ENCODE data around the gene GREB1. TPM values are rescaled to one million over a fixed set of nuclear protein-coding genes. Genes with fewer than 3 reads are reported as not detected.

GREB1 gene
- total RNA-seq, 1 experiment from 2014 or later: 0.62 TPM

- no peak for ATAC-seq
These were observed 147.3 kb downstream of the GREB1 start for GRCh38 chr2:11680901-11681721.

DNA sequence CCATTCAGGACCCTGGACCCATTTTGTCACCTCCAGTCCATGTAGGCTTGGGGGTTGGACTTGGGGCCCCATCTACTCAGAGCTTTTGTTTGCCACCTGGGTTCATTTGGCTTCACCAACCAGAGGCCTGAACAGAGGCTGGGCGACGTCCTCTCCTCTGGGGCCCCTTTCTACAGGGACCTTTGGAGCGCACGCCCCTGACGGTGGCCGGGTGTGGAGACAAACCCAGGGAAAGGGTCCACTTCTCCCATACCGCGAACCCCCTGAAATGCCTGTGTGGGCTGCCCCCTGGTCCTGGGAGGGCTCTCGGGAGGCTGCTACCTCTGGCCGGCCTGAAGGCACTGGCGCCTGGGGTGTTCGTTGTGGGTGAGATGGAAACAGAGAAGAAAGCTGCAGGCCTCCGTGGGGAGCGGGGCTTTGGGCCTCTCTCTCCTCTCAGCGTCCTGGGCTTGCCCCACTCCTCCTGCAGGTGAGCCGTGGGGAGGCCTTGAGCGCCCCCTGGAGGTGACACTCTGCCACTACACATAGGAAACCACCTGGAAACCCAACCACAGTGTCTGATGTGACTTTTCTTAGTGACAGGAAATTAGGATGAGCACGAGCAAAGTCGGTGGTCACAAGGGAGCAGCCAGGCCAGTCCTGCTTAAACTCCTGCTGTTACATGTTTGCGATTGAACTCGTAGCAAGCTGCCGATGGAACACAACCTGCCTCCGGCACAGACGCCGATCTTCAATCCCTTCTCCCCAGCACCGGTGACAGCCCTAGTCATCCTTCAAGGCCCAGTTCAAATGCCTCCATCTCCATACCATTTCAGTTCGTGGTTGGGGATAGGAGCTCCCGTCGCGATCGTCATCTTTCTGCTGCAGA is 148.1 kb downstream of the GREB1 start:
- Histone ChIP-seq H3K27ac (ENCODE audit: low read length) (no peak overlapping the region), H3K36me3 (ENCODE audit: low read depth, low read length) (no peaks in the 10 kb centered on the region), H3K4me3 (ENCODE audit: low read length) (no peak overlapping the region), H3K9ac (ENCODE audit: low read length) (no peak overlapping the region), H3K4me2 (ENCODE audit: low read length) (no peak overlapping the region), H3K27me3 (ENCODE audit: low read length) (no peaks in the 10 kb centered on the region), H3K9me2 (replicated peaks; ENCODE audit: low read length) (no peaks in the 10 kb centered on the region), H3K79me2 (ENCODE audit: low read length) (no peaks in the 10 kb centered on the region), H3F3A (ENCODE audit: low read length, unreplicated experiment) (no peaks in the 10 kb centered on the region), H4K20me1 (ENCODE audit: low read length) (no peaks in the 10 kb centered on the region), H3K4me1 (ENCODE audit: insufficient read depth, low read length) (no peaks in the 10 kb centered on the region), H2AFZ (ENCODE audit: low read length) (no peak overlapping the region), H3K9me3 (ENCODE audit: low read length) (no peaks in the 10 kb centered on the region)
- BruUV-seq (replicated peaks): no TSS peak
- ChIA-PET POLR2A (ENCODE audit: unreplicated experiment) (interaction anchor here (0.6 kb wide), 1 partner anchor 125 kb away, joined by 3 read pairs; no protein-coding TSS in a partner anchor), CTCF (no interaction called here)
- intact Hi-C loops (cut with micrococcal nuclease): loop anchor here (1.0 to 2.0 kb wide), 2 partner anchors 97 to 204 kb away; no protein-coding TSS in a partner anchor
- TF ChIP-seq EZH2 (IDR thresholded peaks at IDR 0.05; ENCODE audit: low read length, unreplicated experiment): no peak
- TF ChIP-seq, protein P1, sequence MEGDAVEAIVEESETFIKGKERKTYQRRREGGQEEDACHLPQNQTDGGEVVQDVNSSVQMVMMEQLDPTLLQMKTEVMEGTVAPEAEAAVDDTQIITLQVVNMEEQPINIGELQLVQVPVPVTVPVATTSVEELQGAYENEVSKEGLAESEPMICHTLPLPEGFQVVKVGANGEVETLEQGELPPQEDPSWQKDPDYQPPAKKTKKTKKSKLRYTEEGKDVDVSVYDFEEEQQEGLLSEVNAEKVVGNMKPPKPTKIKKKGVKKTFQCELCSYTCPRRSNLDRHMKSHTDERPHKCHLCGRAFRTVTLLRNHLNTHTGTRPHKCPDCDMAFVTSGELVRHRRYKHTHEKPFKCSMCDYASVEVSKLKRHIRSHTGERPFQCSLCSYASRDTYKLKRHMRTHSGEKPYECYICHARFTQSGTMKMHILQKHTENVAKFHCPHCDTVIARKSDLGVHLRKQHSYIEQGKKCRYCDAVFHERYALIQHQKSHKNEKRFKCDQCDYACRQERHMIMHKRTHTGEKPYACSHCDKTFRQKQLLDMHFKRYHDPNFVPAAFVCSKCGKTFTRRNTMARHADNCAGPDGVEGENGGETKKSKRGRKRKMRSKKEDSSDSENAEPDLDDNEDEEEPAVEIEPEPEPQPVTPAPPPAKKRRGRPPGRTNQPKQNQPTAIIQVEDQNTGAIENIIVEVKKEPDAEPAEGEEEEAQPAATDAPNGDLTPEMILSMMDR (conservative IDR thresholded peaks at IDR 0.05; ENCODE audit: low read depth, low read length): peak; percentile 95
- peak; percentile 80 for ATAC-seq
- DNase-seq: peak; percentile 78

More at GRCh38 chr2:11680901-11681721, 147.3 kb downstream of the GREB1 start:
- Histone ChIP-seq H3K4me3 (ENCODE audit: low read length) (no peak overlapping the region), H3K9me3 (ENCODE audit: low read length) (no peaks in the 10 kb centered on the region), H3K27ac (ENCODE audit: low read length) (no peak overlapping the region), H3F3A (ENCODE audit: low read length, unreplicated experiment) (no peaks in the 10 kb centered on the region), H3K9ac (ENCODE audit: low read length) (no peak overlapping the region), H3K9me2 (replicated peaks; ENCODE audit: low read length) (no peaks in the 10 kb centered on the region), H3K4me1 (ENCODE audit: insufficient read depth, low read length) (peaks cover 4% of the 10 kb centered on the region), H3K27me3 (ENCODE audit: low read length) (no peaks in the 10 kb centered on the region), H3K79me2 (ENCODE audit: low read length) (no peaks in the 10 kb centered on the region), H4K20me1 (ENCODE audit: low read length) (no peaks in the 10 kb centered on the region), H3K4me2 (ENCODE audit: low read length) (no peak overlapping the region), H3K36me3 (ENCODE audit: low read depth, low read length) (no peaks in the 10 kb centered on the region), H2AFZ (ENCODE audit: low read length) (no peak overlapping the region)
- CTCF ChIA-PET: interaction anchor here (0.6 kb wide), 1 partner anchor 97 kb away, joined by 3 read pairs; no protein-coding TSS in a partner anchor
- intact Hi-C loops (cut with micrococcal nuclease): no loop called here
- no peak for DNase-seq
- POLR2A ChIA-PET (ENCODE audit: unreplicated experiment): interaction anchor here (0.6 kb wide), 1 partner anchor 124 kb away, joined by 3 read pairs; no protein-coding TSS in a partner anchor
- TF ChIP-seq EZH2phosphoT487 (IDR thresholded peaks at IDR 0.05; ENCODE audit: borderline replicate concordance, low read length) (no peak), EZH2 (IDR thresholded peaks at IDR 0.05; ENCODE audit: low read length, unreplicated experiment) (no peak)
- TF ChIP-seq, protein P1 (conservative IDR thresholded peaks at IDR 0.05; ENCODE audit: low read depth, low read length): no peak
- BruUV-seq (replicated peaks): no TSS peak
